ENCODE results near the gene NAXD.
A peak's percentile ranks its signal among the peaks of the same experiment; 100 is the strongest.

The NAXD gene

DNA sequence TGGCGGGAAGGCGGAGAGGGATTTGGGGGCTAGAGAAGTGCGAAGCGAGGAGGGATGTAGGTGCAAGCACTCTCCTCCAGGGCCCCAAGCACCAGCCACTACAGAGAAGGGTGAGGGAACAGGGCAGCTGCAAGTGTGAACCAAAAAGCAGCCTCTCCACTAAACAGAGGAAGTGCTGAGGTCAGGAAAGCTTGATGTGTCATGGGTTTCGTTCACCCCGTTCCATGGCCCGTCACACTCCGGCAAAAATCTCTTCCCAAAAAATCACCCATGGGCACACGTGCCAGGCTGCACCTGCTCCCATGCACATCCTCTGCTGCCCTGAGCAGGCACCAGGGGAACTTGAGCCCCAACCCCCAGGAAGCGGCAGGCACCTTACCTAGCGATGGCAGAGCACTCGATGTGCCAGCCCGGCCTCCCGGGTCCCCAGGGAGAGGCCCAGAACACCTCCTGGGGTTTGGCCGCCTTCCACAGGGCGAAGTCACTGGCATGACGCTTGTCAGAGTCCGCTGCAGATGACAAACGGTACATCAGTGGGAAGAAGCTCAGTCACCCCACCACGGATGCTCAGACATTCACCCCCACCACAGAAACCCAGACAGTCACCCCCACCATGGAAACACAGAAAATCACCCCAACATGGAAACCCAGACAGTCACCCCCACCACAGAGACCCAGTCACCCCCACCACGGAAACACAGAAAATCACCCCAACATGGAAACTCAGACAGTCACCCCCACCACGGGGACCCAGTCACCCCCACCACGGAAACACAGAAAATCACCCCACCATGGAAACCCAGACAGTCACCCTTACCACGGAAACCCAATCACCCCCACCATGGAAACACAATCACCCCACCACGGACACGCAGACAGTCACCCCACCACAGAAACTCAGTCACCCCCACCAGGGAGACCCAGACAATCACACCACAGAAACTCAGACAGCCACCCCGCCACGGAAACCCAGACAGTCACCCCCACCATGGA is 61.5 kb downstream of the NAXD start:
- Mint-ChIP-seq H3K9me3 (ENCODE audit: low read depth) (no peaks in the 10 kb centered on the region), H3K4me3 (no peak overlapping the region), H3K27ac (peak overlapping the region; percentile 77), H3K4me1 (ENCODE audit: low read depth) (peaks cover 30% of the 10 kb centered on the region), H3K27me3 (no peaks in the 10 kb centered on the region), H3K36me3 (peaks cover 27% of the 10 kb centered on the region)

DNA sequence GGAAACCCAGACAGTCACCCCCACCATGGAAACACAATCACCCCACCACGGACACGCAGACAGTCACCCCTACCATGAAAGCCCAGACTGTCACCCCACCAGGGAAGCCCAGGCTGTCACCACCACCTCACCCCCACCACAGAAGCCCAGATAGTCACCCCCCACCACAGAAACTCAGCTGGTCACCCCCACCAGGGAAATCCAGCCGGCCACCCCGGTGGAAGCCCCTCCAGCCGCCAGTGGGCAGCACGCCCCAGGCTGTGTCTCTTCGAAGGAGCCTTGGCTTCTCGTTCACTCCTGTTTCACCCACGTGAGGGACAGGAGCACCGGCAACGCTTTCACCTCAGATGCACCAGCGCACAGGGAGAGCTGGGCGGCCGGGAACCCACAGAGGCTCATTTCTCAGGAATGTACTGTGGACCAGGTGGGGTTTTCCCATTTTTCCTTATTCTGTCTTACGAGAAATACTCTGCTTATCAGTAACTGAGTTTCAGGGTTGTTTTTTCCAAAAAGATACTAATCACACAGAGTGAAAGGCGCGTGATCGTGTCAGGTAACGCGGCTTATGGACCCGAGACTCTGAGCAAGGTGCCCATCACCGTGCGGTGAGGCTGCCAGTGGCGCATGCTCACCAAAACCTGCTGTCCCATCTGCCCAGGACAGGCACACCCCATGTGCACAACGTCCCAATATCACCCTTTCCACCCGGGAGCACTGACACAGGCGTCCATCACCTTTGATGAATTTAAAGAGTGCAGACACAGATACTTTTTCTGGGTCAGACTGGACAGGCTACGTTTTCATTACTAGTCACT is 62.6 kb downstream of the NAXD start:
- Mint-ChIP-seq H3K27me3 (no peaks in the 10 kb centered on the region), H3K36me3 (peaks cover 23% of the 10 kb centered on the region), H3K9me3 (ENCODE audit: low read depth) (no peaks in the 10 kb centered on the region), H3K4me3 (no peak overlapping the region), H3K27ac (peak overlapping the region; percentile 41), H3K4me1 (ENCODE audit: low read depth) (peaks cover 22% of the 10 kb centered on the region)

DNA sequence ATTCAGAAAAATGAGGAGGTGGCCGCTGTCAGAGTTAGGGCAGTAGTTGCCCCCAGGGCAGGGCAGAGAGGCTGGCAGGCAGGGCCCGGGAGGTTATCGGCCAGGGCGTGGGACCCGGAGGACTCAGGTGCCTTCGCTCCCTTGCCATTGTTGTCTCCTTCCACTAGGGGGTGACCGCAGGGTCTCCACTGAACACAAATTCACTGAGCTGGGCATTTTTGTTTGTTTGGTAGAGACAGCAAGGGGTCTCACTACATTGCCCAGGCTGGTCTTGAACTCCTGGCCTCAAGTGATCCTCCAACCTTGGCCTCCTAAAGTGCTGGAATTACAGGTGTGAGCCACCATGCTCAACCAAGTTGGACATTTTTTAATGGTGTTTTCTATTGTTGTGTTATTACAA is 65.5 kb downstream of the NAXD start:
- Mint-ChIP-seq H3K9me3 (ENCODE audit: low read depth) (no peaks in the 10 kb centered on the region), H3K27me3 (no peaks in the 10 kb centered on the region), H3K36me3 (peaks cover 18% of the 10 kb centered on the region), H3K4me1 (ENCODE audit: low read depth) (peaks cover 14% of the 10 kb centered on the region), H3K4me3 (no peak overlapping the region), H3K27ac (no peak overlapping the region)

DNA sequence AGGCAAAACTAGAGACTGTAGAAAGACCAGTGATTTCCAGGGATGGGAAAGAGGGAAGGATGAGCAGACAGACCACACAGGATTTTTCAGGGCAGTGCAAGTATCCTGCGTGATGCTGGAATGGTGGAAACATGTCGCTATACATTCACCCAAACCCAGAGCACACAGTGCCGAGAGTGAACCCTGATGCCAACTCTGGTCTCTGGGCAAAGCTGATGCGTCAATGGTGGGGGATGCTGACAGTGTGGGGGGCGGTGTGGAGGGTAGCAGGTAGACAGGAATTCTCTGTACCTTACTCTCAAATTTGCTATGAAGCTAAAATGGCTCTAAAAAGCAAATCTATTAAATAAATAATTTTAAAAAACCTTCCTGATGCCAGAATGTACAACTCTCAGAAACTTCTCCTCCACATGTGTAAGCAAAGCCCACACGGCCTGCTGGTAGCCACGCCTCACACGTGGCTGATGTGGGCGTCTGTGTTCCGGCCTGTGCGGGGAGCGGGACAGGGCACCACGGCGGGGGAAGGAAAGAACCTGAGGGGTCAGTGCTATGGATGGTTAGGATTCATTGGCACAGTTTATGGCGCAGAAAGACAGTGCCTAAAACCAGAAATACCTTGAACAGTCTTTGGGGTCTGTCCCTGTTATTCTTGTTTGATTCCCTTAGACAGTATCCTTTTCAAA is 66.7 kb downstream of the NAXD start:
- no peaks in the 10 kb centered on the region for H3K9me3 Mint-ChIP-seq (ENCODE audit: low read depth)
- H3K27ac Mint-ChIP-seq: peak overlapping the region; percentile 2
- H3K4me3 Mint-ChIP-seq: no peak overlapping the region
- H3K36me3 Mint-ChIP-seq: peaks cover 11% of the 10 kb centered on the region
- peaks cover 7% of the 10 kb centered on the region for H3K4me1 Mint-ChIP-seq (ENCODE audit: low read depth)
- H3K27me3 Mint-ChIP-seq: no peaks in the 10 kb centered on the region

DNA sequence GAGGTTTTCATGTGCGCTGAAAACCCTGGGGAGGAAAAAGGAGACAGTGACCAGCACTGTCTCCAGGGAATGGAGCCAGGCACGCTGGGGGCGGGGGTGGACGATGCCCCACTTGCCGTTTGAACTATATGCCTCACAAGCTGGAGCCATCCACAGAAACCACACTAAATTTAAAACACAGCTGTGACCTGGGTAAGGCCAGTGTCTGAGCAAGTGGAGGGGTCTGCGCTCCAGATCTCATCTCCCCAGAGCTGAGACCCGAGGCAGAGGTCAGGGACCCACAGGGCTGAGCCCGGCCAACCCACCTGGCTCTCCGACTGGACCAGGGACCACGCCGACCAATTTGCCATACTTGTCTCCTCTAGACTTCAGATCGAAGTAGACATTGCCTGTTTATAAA is 67.4 kb downstream of the NAXD start:
- H3K36me3 Mint-ChIP-seq: peaks cover 11% of the 10 kb centered on the region
- H3K4me1 Mint-ChIP-seq (ENCODE audit: low read depth): peaks cover 7% of the 10 kb centered on the region
- H3K9me3 Mint-ChIP-seq (ENCODE audit: low read depth): no peaks in the 10 kb centered on the region
- no peaks in the 10 kb centered on the region for H3K27me3 Mint-ChIP-seq
- no peak overlapping the region for H3K4me3 Mint-ChIP-seq
- no peak overlapping the region for H3K27ac Mint-ChIP-seq

DNA sequence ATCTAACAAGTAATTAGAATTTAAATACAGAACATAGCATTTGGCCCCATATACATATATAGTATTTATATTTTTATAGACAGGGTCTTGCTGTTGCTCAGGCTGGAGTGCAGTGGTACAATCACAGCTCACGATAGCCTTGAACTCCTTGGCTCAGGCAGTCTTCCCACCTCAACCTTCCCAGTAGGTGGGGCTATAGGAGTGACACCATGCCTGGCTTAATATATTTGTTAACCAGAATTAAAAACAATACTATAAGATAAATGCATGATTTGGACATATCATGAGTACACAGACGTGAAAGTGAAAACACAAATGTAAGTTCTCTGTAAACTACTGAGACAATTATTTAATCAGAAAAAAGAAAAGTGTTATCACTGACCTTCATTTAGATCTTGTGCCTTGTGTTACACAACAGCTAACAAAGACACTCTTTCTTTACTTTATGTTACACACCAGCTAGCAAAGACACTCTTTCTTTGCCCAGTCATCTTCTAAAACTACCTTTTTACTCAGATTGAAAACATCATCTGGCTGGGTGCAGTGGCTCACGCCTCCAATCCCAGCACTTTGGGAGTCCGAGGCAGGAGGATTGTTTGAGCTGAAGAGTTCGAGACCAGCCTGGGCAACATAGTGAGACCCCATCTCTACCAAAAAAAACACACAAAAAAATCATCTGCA is 68.0 kb downstream of the NAXD start:
- Mint-ChIP-seq H3K9me3 (ENCODE audit: low read depth) (no peaks in the 10 kb centered on the region), H3K36me3 (peaks cover 7% of the 10 kb centered on the region), H3K27ac (no peak overlapping the region), H3K27me3 (no peaks in the 10 kb centered on the region), H3K4me1 (ENCODE audit: low read depth) (peaks cover 4% of the 10 kb centered on the region), H3K4me3 (no peak overlapping the region)

DNA sequence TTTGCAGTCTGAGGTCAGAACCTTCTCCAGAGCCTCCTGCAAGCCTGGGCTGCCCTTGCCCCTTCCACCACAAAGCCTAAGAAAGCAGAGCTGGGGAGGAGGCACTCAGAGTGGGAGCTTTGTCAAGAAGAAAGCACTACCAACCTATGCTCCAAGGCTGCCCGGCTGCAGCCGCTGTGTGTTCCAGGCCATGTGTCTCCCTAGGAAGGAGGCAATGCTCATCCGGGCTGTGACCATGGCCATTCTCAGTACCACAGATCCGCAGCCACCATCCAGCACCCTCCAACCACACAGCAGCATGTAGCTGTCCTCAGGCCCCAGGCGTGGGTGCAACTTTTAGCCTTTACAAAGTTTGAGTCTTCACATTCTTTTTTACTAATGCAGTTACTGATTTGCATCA is 68.6 kb downstream of the NAXD start:
- peaks cover 6% of the 10 kb centered on the region for H3K36me3 Mint-ChIP-seq
- no peaks in the 10 kb centered on the region for H3K27me3 Mint-ChIP-seq
- no peak overlapping the region for H3K27ac Mint-ChIP-seq
- no peaks in the 10 kb centered on the region for H3K9me3 Mint-ChIP-seq (ENCODE audit: low read depth)
- H3K4me1 Mint-ChIP-seq (ENCODE audit: low read depth): peaks cover 2% of the 10 kb centered on the region
- no peak overlapping the region for H3K4me3 Mint-ChIP-seq

DNA sequence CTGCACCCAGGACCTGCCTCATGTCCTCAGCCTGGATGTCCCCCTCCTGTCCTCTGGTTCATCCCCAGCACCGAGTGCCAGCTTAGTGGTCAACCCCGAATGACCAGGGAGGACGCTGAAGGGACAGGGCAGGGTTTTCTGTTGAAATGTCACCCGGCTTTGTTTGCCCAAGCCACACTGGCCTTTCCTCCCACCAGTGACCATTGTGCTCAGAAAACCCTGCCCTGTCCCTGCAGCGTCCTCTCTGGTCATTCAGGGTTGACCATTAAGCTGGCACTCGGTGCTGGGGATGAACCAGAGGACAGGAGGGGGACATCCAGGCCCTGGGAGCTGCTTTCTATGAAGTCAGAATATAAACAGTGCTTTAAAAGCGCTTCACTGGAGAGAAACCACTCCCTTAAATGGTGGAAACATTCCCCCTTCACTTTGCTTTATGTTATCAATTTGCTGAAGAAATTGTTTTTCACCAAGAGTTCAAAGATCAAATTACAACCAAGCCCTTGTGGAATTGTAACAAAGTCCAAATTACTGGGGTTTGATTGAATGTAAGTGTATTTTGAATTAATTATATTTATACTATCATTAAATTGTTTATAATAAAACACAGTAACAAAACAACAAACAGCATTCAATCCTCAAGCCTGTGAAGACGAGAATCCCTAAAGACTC is 69.2 kb downstream of the NAXD start:
- Mint-ChIP-seq H3K4me3 (no peak overlapping the region), H3K9me3 (ENCODE audit: low read depth) (no peaks in the 10 kb centered on the region), H3K27me3 (no peaks in the 10 kb centered on the region), H3K27ac (no peak overlapping the region), H3K36me3 (peaks cover 6% of the 10 kb centered on the region), H3K4me1 (ENCODE audit: low read depth) (peaks cover 2% of the 10 kb centered on the region)

DNA sequence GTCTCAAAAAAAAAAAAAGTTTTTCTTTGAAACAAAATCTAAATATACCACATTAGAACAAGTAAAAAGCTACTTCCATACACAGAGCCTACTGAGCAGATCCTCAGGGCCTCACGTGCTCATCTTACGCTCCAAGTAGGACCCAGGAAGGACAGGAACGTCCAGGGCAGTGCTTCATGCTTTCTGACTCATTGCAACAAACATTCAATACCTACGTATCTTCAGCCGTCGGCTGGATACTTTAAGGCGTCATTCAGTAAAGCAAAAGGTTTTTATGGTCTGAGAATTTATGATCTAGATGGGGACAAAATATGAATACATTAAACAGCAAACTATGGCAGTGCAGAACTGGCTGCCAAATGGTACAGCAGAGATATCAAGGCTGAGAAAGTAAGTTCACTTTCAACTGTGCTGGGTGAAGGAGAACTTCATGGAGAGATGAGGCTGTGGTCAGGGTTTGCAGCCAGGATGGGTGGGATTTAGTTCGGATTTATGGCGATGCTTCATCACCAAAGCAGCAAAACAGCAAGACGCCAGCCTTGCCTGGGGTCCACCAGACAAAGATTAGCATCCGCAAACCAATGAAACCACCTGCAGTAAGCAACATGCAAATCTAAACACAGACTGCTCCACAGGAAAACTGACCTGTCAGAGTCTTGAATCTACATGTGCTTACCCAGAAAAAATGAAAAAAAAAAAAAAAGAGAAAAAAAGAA is 70.1 kb downstream of the NAXD start:
- H3K36me3 Mint-ChIP-seq: peaks cover 6% of the 10 kb centered on the region
- H3K27me3 Mint-ChIP-seq: no peaks in the 10 kb centered on the region
- H3K4me1 Mint-ChIP-seq (ENCODE audit: low read depth): peaks cover 1% of the 10 kb centered on the region
- no peak overlapping the region for H3K4me3 Mint-ChIP-seq
- H3K9me3 Mint-ChIP-seq (ENCODE audit: low read depth): no peaks in the 10 kb centered on the region
- H3K27ac Mint-ChIP-seq: peak overlapping the region; percentile 4

DNA sequence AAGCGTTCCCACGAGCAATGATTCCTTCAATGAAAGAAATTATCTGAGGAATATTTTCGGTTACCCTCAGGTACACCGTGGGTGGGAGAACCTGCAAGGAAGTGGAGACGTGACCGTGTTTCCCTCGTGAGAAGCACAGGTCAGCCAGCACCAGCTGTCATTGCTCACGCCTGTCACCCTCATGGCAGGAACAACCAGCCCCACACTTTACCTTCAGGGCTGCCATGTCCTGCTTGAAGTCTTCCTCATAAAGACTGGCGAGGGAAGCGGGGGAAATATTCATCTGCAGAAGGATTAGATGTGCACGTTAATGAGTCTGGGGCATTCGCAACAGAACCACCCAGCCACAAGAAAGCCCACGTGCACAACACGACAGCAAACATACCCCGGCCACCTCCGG is 72.4 kb downstream of the NAXD start:
- Mint-ChIP-seq H3K9me3 (ENCODE audit: low read depth) (no peaks in the 10 kb centered on the region), H3K27me3 (no peaks in the 10 kb centered on the region)

DNA sequence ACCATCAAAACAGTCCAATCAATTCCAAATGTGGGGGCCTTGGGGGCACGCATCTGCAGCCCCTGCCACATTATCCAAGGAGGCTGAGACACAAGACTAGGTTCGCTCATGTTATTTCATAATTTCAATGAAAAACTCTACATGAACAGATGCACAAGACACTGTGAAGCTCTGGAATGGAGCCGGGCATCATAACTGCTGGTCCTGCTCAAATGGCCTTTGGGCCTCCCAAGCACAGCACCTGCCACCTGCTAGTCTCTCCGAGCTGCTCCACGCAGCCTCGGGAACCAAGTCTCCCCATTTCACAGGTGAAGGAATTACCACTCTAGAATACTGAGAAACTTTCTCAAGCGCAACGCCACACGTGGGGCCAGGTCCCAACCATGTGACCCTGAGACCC is 73.7 kb downstream of the NAXD start:
- Mint-ChIP-seq H3K4me1 (ENCODE audit: low read depth) (no peaks in the 10 kb centered on the region), H3K27ac (no peak overlapping the region), H3K27me3 (no peaks in the 10 kb centered on the region), H3K9me3 (ENCODE audit: low read depth) (no peaks in the 10 kb centered on the region), H3K36me3 (peaks cover 7% of the 10 kb centered on the region), H3K4me3 (no peak overlapping the region)

More for the DNA sequence above, 72.4 kb downstream of the NAXD start:
- H3K4me3 Mint-ChIP-seq: no peak overlapping the region
- H3K4me1 Mint-ChIP-seq (ENCODE audit: low read depth): no peaks in the 10 kb centered on the region
- no peak overlapping the region for H3K27ac Mint-ChIP-seq
- H3K36me3 Mint-ChIP-seq: peaks cover 7% of the 10 kb centered on the region
